Tibial nerve (tissue), 4 donors: Measurements from ENCODE around the gene MIGA1. TPM values are rescaled to one million over a fixed set of nuclear protein-coding genes. Genes with fewer than 3 reads are reported as not detected.

ENCODE experiments used
- DNase-seq, 2 donors: peaks; one replicate each; pipeline ENCODE4 v3.0.0-alpha.2; 2019; ENCODE audit warnings: low spot score in 2 of 2
- H3K27ac ChIP-seq, 4 donors: fragments of 200-600 bp; sonication (generic) in 3 of 4; one replicate each; pipeline ENCODE4 v1.5.1; 2017 to 2019; ENCODE audit warnings: mild to moderate bottlenecking in 1 of 4
- H3K27me3 ChIP-seq, 2 donors: fragments of 200-600 bp; sonication (generic) in 1 of 2; one replicate each; pipeline versions ENCODE4 v1.5.1 to v1.6.0; 2017 to 2019
- H3K36me3 ChIP-seq, 3 donors: fragments of 200-600 bp; sonication (generic); one replicate each; pipeline ENCODE4 v1.5.1; 2018 to 2019
- H3K4me1 ChIP-seq, 4 donors: fragments of 200-600 bp; sonication (generic) in 3 of 4; one replicate each; pipeline ENCODE4 v1.5.1; 2017 to 2019
- H3K4me3 ChIP-seq, 4 donors: fragments of 200-600 bp; sonication (generic) in 3 of 4; one replicate each; pipeline ENCODE4 v1.5.1; 2017 to 2019; ENCODE audit warnings: mild to moderate bottlenecking in 1 of 4, moderate library complexity in 1 of 4
- H3K9me3 ChIP-seq, 4 donors: fragments of 200-600 bp; sonication (generic) in 3 of 4; one replicate each; pipeline ENCODE4 v1.5.1; 2017 to 2019
- EP300 ChIP-seq, 2 donors: sonication (generic); formaldehyde crosslinking; IDR thresholded peaks; one replicate each; pipeline ENCODE4 v1.6.1; 2017; ENCODE audit warnings: antibody characterized with exemption in 2 of 2, mild to moderate bottlenecking in 1 of 2
- POLR2A ChIP-seq, 2 donors: fragments of 450-650 bp; IDR thresholded peaks; one replicate each; pipeline ENCODE4 v1.6.1; 2017; ENCODE audit warnings: antibody characterized with exemption in 2 of 2, mild to moderate bottlenecking in 2 of 2, moderate library complexity in 2 of 2
- WGBS, 2 donors: methylation state at CpG; one replicate each; pipeline ENCODE4 v1.1.5; 2018; 5-methylcytosine and 5-hydroxymethylcytosine counted together
- total RNA-seq, 4 donors: library from RNA; depleted of rRNA; stranded (reverse); fragments of >200 nt; gene quantifications; one replicate each; pipeline ENCODE4 v1.1.0, GENCODE V29; 2016
- TF ChIP-seq, protein P1 (sequence below), 5 experiments: fragments of 200-600 bp in 3 of 5; fragments of 450-650 bp in 2 of 5; sonication (generic) in 3 of 5; IDR thresholded peaks; one replicate each; pipeline ENCODE4 v1.5.1; 2016 to 2019; ENCODE audit warnings: antibody characterized with exemption in 5 of 5, mild to moderate bottlenecking in 3 of 5, moderate library complexity in 2 of 5

Gene MIGA1, protein sequence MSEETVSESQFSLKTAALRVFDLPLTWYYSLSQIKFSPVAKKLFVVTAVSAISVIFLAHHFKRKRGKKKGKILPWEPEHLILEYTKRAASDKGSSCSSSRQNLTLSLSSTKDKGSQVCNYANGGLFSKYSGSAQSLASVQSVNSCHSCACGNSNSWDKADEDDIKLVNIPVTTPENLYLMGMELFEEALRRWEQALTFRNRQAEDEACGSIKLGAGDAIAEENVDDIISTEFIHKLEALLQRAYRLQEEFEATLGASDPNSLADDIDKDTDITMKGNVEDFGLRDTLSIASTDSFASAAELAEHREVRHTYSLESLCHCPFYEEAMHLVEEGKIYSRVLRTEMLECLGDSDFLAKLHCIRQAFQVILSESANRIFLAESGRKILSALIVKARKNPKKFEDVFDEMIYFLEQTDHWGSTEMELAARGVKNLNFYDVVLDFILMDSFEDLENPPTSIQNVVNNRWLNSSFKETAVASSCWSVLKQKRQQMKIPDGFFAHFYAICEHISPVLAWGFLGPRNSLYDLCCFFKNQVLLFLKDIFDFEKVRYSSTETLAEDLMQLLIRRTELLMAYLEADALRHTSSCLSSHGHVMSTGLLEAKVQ
- 10 to 100 TPM; 14.7 to 27.8 (median 21.2) TPM for total RNA-seq

- Histone ChIP-seq H3K27me3 (no peaks in the 10 kb centered on the region), H3K36me3 (peaks cover 0 to 11% (median 0%) of the 10 kb centered on the region in 3 donors), H3K4me1 (peaks cover 0 to 21% (median 14%) of the 10 kb centered on the region in 4 donors), H3K4me3 (peak within 1 kb of the TSS; percentile 61 to 90 (median 78)), H3K27ac (peak within 1 kb of the TSS; percentile 53 to 82 (median 69)), H3K9me3 (no peaks in the 10 kb centered on the region)
- TF ChIP-seq POLR2A (IDR thresholded peaks at IDR 0.05) (no peak), EP300 (IDR thresholded peaks at IDR 0.05) (peak; percentile 71 to 88)
- TF ChIP-seq, protein P1, sequence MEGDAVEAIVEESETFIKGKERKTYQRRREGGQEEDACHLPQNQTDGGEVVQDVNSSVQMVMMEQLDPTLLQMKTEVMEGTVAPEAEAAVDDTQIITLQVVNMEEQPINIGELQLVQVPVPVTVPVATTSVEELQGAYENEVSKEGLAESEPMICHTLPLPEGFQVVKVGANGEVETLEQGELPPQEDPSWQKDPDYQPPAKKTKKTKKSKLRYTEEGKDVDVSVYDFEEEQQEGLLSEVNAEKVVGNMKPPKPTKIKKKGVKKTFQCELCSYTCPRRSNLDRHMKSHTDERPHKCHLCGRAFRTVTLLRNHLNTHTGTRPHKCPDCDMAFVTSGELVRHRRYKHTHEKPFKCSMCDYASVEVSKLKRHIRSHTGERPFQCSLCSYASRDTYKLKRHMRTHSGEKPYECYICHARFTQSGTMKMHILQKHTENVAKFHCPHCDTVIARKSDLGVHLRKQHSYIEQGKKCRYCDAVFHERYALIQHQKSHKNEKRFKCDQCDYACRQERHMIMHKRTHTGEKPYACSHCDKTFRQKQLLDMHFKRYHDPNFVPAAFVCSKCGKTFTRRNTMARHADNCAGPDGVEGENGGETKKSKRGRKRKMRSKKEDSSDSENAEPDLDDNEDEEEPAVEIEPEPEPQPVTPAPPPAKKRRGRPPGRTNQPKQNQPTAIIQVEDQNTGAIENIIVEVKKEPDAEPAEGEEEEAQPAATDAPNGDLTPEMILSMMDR (IDR thresholded peaks at IDR 0.05), result no peak
- peak; percentile 62 to 83 for DNase-seq
- WGBS, 2 donors, result 0% methylated on average over 26 to 37 of the region's 40 CpGs
Observed at GRCh38 chr1:77779529-77780281, at the start of gene MIGA1. MIGA1 (plus strand) TSS chr1:77779649; CDS start chr1:77783253, 3,604 bp downstream.

GRCh38 chr1:77732090-77732489, 47.4 kb upstream of the MIGA1 start:
- TF ChIP-seq, protein P1 (IDR thresholded peaks at IDR 0.05), result no peak
- TF ChIP-seq POLR2A (IDR thresholded peaks at IDR 0.05), result no peak
- TF ChIP-seq EP300 (IDR thresholded peaks at IDR 0.05), result no peak
- H3K36me3 ChIP-seq, result peaks cover 0 to 68% (median 6%) of the 10 kb centered on the region in 3 donors
- no peaks in the 10 kb centered on the region for H3K9me3 ChIP-seq
- no peak overlapping the region for H3K27ac ChIP-seq
- 88 to 97% methylated on average over 1 of the region's 1 CpG for WGBS, 2 donors
- no peaks in the 10 kb centered on the region for H3K4me1 ChIP-seq
- DNase-seq, result no peak
- no peaks in the 10 kb centered on the region for H3K27me3 ChIP-seq
- no peak overlapping the region for H3K4me3 ChIP-seq

DNA sequence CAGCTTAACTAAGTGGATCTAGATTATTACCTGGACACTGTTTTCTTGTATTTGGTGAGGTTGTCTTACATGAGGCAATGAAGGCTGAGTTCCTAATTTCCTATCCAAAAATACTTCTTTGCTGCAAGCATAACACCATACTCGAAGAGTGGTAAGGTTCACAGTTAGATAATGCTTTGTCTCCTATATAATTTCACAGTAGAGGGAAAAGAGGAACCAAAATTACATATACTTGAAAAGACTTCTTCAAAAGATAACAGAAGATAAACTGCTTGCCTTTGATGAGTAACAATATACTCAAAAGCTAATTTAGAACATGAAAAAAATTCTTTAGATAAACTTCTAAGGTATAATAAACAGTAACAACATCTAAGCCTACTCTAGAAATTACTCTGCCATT, 40.2 kb upstream of the MIGA1 start:
- Histone ChIP-seq H3K36me3 (peaks cover 0 to 44% (median 12%) of the 10 kb centered on the region in 3 donors), H3K4me3 (no peak overlapping the region), H3K27me3 (no peaks in the 10 kb centered on the region), H3K9me3 (no peaks in the 10 kb centered on the region), H3K27ac (no peak overlapping the region), H3K4me1 (peaks cover 0 to 15% (median 0%) of the 10 kb centered on the region in 4 donors)
- 79 to 80% methylated on average over 1 of the region's 1 CpG for WGBS, 2 donors
- DNase-seq, result no peak
- TF ChIP-seq EP300 (IDR thresholded peaks at IDR 0.05) (no peak), POLR2A (IDR thresholded peaks at IDR 0.05) (no peak)
- TF ChIP-seq, protein P1 (IDR thresholded peaks at IDR 0.05), result no peak

- 62 to 63% methylated on average over 1 of the region's 1 CpG for WGBS, 2 donors
- H3K27me3 ChIP-seq, result no peaks in the 10 kb centered on the region
- no peak for TF ChIP-seq POLR2A (IDR thresholded peaks at IDR 0.05)
- no peak for TF ChIP-seq EP300 (IDR thresholded peaks at IDR 0.05)
Observed at GRCh38 chr1:77741316-77741715, 38.1 kb upstream of the MIGA1 start.

GRCh38 chr1:77742011-77742555, 37.4 kb upstream of the MIGA1 start:
- Histone ChIP-seq H3K9me3 (no peaks in the 10 kb centered on the region), H3K36me3 (peaks cover 0 to 26% (median 6%) of the 10 kb centered on the region in 3 donors), H3K4me1 (peaks cover 0 to 15% (median 0%) of the 10 kb centered on the region in 4 donors), H3K27ac (no peak overlapping the region), H3K27me3 (no peaks in the 10 kb centered on the region), H3K4me3 (no peak overlapping the region)
- WGBS, 2 donors, result 91 to 98% methylated on average over 3 of the region's 3 CpGs
- TF ChIP-seq EP300 (IDR thresholded peaks at IDR 0.05), result no peak
- TF ChIP-seq, protein P1 (IDR thresholded peaks at IDR 0.05), result no peak
- TF ChIP-seq POLR2A (IDR thresholded peaks at IDR 0.05), result no peak
- no peak for DNase-seq

More at GRCh38 chr1:77741316-77741715, 38.1 kb upstream of the MIGA1 start:
- Histone ChIP-seq H3K9me3 (no peaks in the 10 kb centered on the region), H3K27ac (no peak overlapping the region), H3K4me3 (no peak overlapping the region), H3K4me1 (peaks cover 0 to 15% (median 0%) of the 10 kb centered on the region in 4 donors), H3K36me3 (peaks cover 0 to 31% (median 6%) of the 10 kb centered on the region in 3 donors)
- DNase-seq, result no peak
